PC-3 (cell line): ENCODE measurements around the gene EMP2. TPM values are rescaled to one million over a fixed set of nuclear protein-coding genes. Genes with fewer than 3 reads are reported as not detected.

Experiments used
- ATAC-seq: fragments of 200-7000 bp; cut with Tn5 transposase; 2 replicates; pipeline ENCODE4 v1.9.1; 2020; ENCODE audit warnings: mild to moderate bottlenecking, moderate library complexity
- BruUV-seq: library from RNA; stranded (reverse); fragments of 400-500 nt; replicated peaks from 2 replicates; lab custom pipeline; 2021; lab: Mats Ljungman, UMichigan
- CTCF ChIA-PET: fragments of 300-600 bp; sonication (Branson Sonifier 250); formaldehyde crosslinking; loops from one replicate; lab custom pipeline; 2022; ENCODE audit warnings: antibody characterized with exemption; lab: Charles Lee
- POLR2A ChIA-PET: fragments of 300-600 bp; sonication (Branson Sonifier 250); formaldehyde crosslinking; loops from one replicate; lab custom pipeline; 2022; ENCODE audit warnings: antibody characterized with exemption; ENCODE audit not compliant: unreplicated experiment; lab: Charles Lee
- DNase-seq: peaks from one replicate; pipeline ENCODE4 v3.0.0-alpha.2; 2015
- H2AFZ ChIP-seq: fragments of 300-600 bp; sonication (generic); 2 replicates; pipeline ENCODE4 v1.6.0; 2016; ENCODE audit warnings: antibody characterized with exemption, low read length
- H3F3A ChIP-seq: fragments of 300-600 bp; sonication (generic); one replicate; pipeline ENCODE4 v1.6.0; 2017; ENCODE audit warnings: antibody characterized with exemption, low read length, control low read depth, mild to moderate bottlenecking; ENCODE audit not compliant: unreplicated experiment
- H3K27ac ChIP-seq: fragments of 300-600 bp; sonication (generic); 2 replicates; pipeline ENCODE4 v1.5.1; 2016; ENCODE audit warnings: mild to moderate bottlenecking, low read length
- H3K27me3 ChIP-seq: fragments of 300-600 bp; sonication (generic); 2 replicates; pipeline ENCODE4 v1.6.1; 2016; ENCODE audit warnings: low read length, mixed read lengths
- H3K36me3 ChIP-seq: fragments of 300-600 bp; sonication (generic); 2 replicates; pipeline ENCODE4 v1.6.1; 2016; ENCODE audit warnings: low read depth, mixed run types, low read length, mixed read lengths
- H3K4me1 ChIP-seq: fragments of 300-600 bp; sonication (generic); 2 replicates; pipeline ENCODE4 v1.5.1; 2016; ENCODE audit warnings: low read length; ENCODE audit not compliant: insufficient read depth
- H3K4me2 ChIP-seq: fragments of 300-600 bp; sonication (generic); 2 replicates; pipeline ENCODE4 v1.6.0; 2016; ENCODE audit warnings: low read length
- H3K4me3 ChIP-seq: fragments of 300-600 bp; sonication (generic); 2 replicates; pipeline ENCODE4 v1.5.1; 2016; ENCODE audit warnings: mild to moderate bottlenecking, low read length, mixed read lengths
- H3K79me2 ChIP-seq: fragments of 300-600 bp; sonication (generic); 2 replicates; pipeline ENCODE4 v1.6.1; 2017; ENCODE audit warnings: low read length, mixed read lengths
- H3K9ac ChIP-seq: fragments of 300-600 bp; sonication (generic); 2 replicates; pipeline ENCODE4 v1.6.0; 2016; ENCODE audit warnings: mild to moderate bottlenecking, low read length
- H3K9me2 ChIP-seq: fragments of 300-600 bp; sonication (generic); replicated peaks from 2 replicates; pipeline ENCODE4 v1.6.1; 2016; ENCODE audit warnings: mixed run types, low read length, mixed read lengths
- H3K9me3 ChIP-seq: fragments of 300-600 bp; sonication (generic); 2 replicates; pipeline ENCODE4 v1.6.1; 2016; ENCODE audit warnings: low read length, mixed read lengths
- H4K20me1 ChIP-seq: fragments of 300-600 bp; sonication (generic); 2 replicates; pipeline ENCODE4 v1.6.1; 2016; ENCODE audit warnings: low read length, mixed read lengths
- CTCF ChIP-seq: fragments of 300-600 bp; sonication (generic); conservative IDR thresholded peaks from 2 replicates; pipeline ENCODE4 v1.5.1; 2017; ENCODE audit warnings: antibody characterized with exemption, low read depth, mild to moderate bottlenecking, low read length
- EZH2 ChIP-seq: fragments of 300-600 bp; sonication (generic); IDR thresholded peaks from one replicate; pipeline ENCODE4 v1.6.1; 2017; ENCODE audit warnings: antibody characterized with exemption, mild to moderate bottlenecking, low read length; ENCODE audit not compliant: unreplicated experiment
- EZH2phosphoT487 ChIP-seq: fragments of 300-600 bp; sonication (generic); IDR thresholded peaks from 2 replicates; pipeline ENCODE4 v1.6.1; 2018; ENCODE audit warnings: mild to moderate bottlenecking, antibody characterized with exemption, low read length, borderline replicate concordance
- intact Hi-C: fragments of 100-400 bp; cut with micrococcal nuclease; formaldehyde crosslinking; loops from 2 replicates; pipeline ENCODE4 v1.9.0; 2023
- total RNA-seq: library from RNA; depleted of rRNA; stranded (reverse); fragments of >200 nt; gene quantifications from 2 replicates; pipeline ENCODE4 v1.2.3, GENCODE V29; 2014

Gene EMP2
- total RNA-seq, 1 experiment from 2014 or later = 38.7 TPM

DNA sequence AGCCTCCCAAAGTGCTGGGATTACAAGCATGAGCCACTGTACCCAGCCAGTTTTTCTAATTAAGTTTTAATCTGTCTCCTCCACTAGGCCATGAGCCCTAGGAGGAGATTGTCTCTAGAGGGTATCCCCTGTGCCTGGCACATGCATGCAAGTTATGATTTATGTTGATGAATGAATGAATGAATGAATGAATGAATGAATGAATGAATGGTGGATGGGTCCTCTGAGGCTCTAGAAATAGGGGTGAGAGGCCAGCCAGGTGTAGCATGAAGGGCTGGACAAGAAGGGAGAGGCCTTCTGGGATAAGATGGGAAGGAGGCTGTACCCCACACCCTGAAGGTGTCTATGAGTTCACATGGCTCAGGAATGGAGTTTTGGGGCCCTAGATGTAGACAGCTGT is 48.8 kb downstream of the EMP2 start:
- H3K79me2 ChIP-seq = no peaks in the 10 kb centered on the region
- CTCF ChIA-PET = no interaction called here
- peaks cover 16% of the 10 kb centered on the region for H3K4me1 ChIP-seq
- H3K9me3 ChIP-seq = no peaks in the 10 kb centered on the region
- H3F3A ChIP-seq = no peaks in the 10 kb centered on the region
- BruUV-seq = no TSS peak
- no peak overlapping the region for H2AFZ ChIP-seq
- DNase-seq = no peak
- H3K4me3 ChIP-seq = no peak overlapping the region
- peaks cover 16% of the 10 kb centered on the region for H3K36me3 ChIP-seq
- no peaks in the 10 kb centered on the region for H3K9me2 ChIP-seq
- H3K27ac ChIP-seq = no peak overlapping the region
- TF ChIP-seq EZH2 = no peak
- no peak for TF ChIP-seq CTCF
- no peak for TF ChIP-seq EZH2phosphoT487
- H3K9ac ChIP-seq = no peak overlapping the region
- POLR2A ChIA-PET = no interaction called here
- no peaks in the 10 kb centered on the region for H3K27me3 ChIP-seq
- no peak overlapping the region for H3K4me2 ChIP-seq
- H4K20me1 ChIP-seq = no peaks in the 10 kb centered on the region
- no peak for ATAC-seq
- intact Hi-C loops = no loop called here

- no peaks in the 10 kb centered on the region for H3K9me3 ChIP-seq
- CTCF ChIA-PET = no interaction called here
Observed at GRCh38 chr16:10530685-10531084, 49.7 kb downstream of the EMP2 start.

More at GRCh38 chr16:10530685-10531084, 49.7 kb downstream of the EMP2 start:
- Histone ChIP-seq H3K9ac (no peak overlapping the region), H3K27me3 (no peaks in the 10 kb centered on the region), H2AFZ (no peak overlapping the region), H3K4me1 (peaks cover 16% of the 10 kb centered on the region), H3K36me3 (peaks cover 16% of the 10 kb centered on the region), H3K27ac (no peak overlapping the region), H3K9me2 (no peaks in the 10 kb centered on the region), H3F3A (no peaks in the 10 kb centered on the region), H3K4me2 (no peak overlapping the region), H3K79me2 (no peaks in the 10 kb centered on the region), H4K20me1 (no peaks in the 10 kb centered on the region), H3K4me3 (no peak overlapping the region)
- no peak for TF ChIP-seq CTCF
- TF ChIP-seq EZH2phosphoT487 = no peak
- no peak for TF ChIP-seq EZH2
- ATAC-seq (no peak), DNase-seq (no peak)
- intact Hi-C loops = no loop called here
- POLR2A ChIA-PET = no interaction called here
- BruUV-seq = no TSS peak
